Neural cell (in vitro differentiated cells): Measurements from ENCODE around the gene WWC1.

ENCODE experiments used
- EP300 ChIP-seq: fragments of 450-650 bp; conservative IDR thresholded peaks from 2 replicates; pipeline ENCODE4 v1.6.1; 2014; ENCODE audit warnings: antibody characterized with exemption, mild to moderate bottlenecking, moderate library complexity; ENCODE audit not compliant: poor library complexity, severe bottlenecking
- TF ChIP-seq, protein P1 (sequence below): fragments of 450-650 bp; IDR thresholded peaks from 2 replicates; pipeline ENCODE4 v1.5.1; 2014; ENCODE audit warnings: antibody characterized with exemption, mild to moderate bottlenecking, moderate library complexity; ENCODE audit not compliant: poor library complexity, severe bottlenecking

DNA sequence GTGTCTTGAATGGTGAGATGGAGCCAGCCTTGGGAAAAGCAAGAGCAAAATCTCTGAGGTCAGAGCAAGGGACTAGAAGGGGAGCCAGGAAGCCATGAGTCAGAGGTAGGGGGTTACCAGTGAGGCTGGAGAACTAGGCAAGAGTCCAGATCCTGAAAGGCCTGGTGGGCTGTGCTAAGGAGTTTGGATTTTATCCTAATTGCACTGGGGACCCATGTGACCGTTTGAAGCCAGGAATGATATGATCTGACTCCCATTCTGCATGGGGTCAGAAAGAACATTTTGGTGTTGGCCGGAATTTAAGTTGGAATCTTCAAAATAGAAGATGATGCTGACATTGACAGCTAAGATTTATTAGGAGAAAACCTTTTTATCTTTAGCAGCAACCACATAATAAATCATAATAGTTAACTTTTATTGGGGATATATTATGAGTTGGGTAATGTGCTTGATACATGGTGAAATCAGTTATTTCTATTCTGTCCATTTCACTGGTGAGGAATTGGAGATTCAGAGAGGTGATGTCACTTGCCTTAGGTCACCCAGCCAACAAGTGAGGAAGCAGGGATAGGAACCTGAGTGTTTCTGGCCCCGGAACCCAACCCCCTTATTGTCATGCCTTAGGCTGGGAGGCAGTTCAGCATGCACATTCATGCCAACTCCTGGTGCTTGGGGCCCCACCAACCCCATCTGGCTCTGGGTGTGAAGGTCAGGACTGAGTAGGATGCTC lies 133.3 kb downstream of the WWC1 start:
- TF ChIP-seq, protein P1, sequence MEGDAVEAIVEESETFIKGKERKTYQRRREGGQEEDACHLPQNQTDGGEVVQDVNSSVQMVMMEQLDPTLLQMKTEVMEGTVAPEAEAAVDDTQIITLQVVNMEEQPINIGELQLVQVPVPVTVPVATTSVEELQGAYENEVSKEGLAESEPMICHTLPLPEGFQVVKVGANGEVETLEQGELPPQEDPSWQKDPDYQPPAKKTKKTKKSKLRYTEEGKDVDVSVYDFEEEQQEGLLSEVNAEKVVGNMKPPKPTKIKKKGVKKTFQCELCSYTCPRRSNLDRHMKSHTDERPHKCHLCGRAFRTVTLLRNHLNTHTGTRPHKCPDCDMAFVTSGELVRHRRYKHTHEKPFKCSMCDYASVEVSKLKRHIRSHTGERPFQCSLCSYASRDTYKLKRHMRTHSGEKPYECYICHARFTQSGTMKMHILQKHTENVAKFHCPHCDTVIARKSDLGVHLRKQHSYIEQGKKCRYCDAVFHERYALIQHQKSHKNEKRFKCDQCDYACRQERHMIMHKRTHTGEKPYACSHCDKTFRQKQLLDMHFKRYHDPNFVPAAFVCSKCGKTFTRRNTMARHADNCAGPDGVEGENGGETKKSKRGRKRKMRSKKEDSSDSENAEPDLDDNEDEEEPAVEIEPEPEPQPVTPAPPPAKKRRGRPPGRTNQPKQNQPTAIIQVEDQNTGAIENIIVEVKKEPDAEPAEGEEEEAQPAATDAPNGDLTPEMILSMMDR, result no peak
- no peak for TF ChIP-seq EP300
